ENCODE results near the gene MYO1E.

Gene MYO1E

DNA sequence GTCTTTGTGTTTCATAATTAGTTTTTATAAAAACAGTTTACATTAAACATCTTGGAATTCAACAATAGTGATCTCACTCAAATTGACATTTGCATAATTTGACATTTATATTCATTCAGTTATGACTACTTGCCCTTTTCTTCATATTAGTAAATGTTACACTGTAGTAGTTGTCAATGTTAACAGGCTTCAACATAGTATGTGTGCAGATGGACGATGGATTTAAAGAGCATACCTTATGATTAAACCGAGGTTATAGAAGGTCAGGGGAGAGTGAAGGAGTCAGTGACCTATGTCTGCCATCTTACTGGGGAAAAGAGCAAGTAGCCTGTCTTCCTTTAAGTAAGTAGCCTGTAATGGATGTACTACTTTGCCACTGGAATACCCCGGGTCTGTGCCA is 276.2 kb downstream of the MYO1E start:
- TF ChIP-seq, protein P1, sequence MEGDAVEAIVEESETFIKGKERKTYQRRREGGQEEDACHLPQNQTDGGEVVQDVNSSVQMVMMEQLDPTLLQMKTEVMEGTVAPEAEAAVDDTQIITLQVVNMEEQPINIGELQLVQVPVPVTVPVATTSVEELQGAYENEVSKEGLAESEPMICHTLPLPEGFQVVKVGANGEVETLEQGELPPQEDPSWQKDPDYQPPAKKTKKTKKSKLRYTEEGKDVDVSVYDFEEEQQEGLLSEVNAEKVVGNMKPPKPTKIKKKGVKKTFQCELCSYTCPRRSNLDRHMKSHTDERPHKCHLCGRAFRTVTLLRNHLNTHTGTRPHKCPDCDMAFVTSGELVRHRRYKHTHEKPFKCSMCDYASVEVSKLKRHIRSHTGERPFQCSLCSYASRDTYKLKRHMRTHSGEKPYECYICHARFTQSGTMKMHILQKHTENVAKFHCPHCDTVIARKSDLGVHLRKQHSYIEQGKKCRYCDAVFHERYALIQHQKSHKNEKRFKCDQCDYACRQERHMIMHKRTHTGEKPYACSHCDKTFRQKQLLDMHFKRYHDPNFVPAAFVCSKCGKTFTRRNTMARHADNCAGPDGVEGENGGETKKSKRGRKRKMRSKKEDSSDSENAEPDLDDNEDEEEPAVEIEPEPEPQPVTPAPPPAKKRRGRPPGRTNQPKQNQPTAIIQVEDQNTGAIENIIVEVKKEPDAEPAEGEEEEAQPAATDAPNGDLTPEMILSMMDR (IDR thresholded peaks at IDR 0.05; ENCODE audit: insufficient read depth, low read length, poor library complexity, severe bottlenecking), result no peak
- peaks cover 7% of the 10 kb centered on the region for H3K36me3 ChIP-seq (ENCODE audit: control insufficient read depth, insufficient read depth, low read length)
- H3K27me3 ChIP-seq (replicated peaks; ENCODE audit: control insufficient read depth, insufficient read depth, low read length), result no peaks in the 10 kb centered on the region
- no peak overlapping the region for H3K4me3 ChIP-seq (replicated peaks; ENCODE audit: low read depth, low read length)
- no peak for DNase-seq (ENCODE audit: extremely low read depth, insufficient read length)

DNA sequence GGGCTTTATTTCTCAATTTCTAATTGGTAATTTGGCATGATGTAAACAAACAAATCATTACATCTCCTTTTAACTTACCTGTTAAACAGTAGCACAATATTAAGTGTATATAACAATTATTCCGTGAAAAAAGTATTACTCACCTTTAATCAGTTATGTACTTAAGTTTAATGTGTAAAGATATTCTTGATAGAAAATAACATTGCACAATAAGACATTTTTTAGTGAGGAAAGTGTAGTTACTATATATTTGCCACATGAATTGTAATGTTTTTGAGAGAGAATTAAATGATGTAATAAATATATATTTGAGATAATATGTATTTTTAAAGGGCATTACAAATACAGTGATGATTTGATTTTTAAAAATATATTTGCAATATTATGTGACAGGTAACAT is 278.6 kb downstream of the MYO1E start:
- H3K36me3 ChIP-seq (ENCODE audit: control insufficient read depth, insufficient read depth, low read length), result peaks cover 7% of the 10 kb centered on the region
- DNase-seq (ENCODE audit: extremely low read depth, insufficient read length), result no peak

DNA sequence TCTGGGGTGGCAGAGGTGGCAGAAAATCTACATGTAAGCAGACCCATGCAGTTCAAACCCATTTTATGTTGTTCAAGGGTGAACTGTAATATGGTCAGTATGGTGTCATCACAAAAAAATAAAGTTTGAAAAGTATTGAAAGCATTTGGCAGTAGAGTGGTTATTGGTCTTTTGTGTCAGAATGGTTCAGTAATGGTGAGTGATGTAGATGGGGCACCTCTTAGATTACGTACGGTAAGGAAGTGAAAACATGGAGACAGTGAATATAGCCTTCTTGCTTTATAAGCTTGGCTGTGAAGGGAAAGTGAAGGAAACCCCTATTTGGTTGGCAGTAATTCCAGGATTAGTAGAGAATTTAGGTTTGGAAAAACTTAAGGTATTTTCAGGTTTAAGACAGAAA is 284.9 kb downstream of the MYO1E start:
- H3K27me3 ChIP-seq (replicated peaks; ENCODE audit: control insufficient read depth, insufficient read depth, low read length), result no peaks in the 10 kb centered on the region
- TF ChIP-seq, protein P1 (IDR thresholded peaks at IDR 0.05; ENCODE audit: insufficient read depth, low read length, poor library complexity, severe bottlenecking), result no peak
- peaks cover 7% of the 10 kb centered on the region for H3K36me3 ChIP-seq (ENCODE audit: control insufficient read depth, insufficient read depth, low read length)
- DNase-seq (ENCODE audit: extremely low read depth, insufficient read length), result no peak
- H3K4me3 ChIP-seq (replicated peaks; ENCODE audit: low read depth, low read length), result no peak overlapping the region

More for the DNA sequence above, 278.6 kb downstream of the MYO1E start:
- no peaks in the 10 kb centered on the region for H3K27me3 ChIP-seq (replicated peaks; ENCODE audit: control insufficient read depth, insufficient read depth, low read length)
- H3K4me3 ChIP-seq (replicated peaks; ENCODE audit: low read depth, low read length), result no peak overlapping the region
- TF ChIP-seq, protein P1 (IDR thresholded peaks at IDR 0.05; ENCODE audit: insufficient read depth, low read length, poor library complexity, severe bottlenecking), result no peak
